Measurements from ENCODE around the gene PRR33. TPM values are rescaled to one million over a fixed set of nuclear protein-coding genes. Genes with fewer than 3 reads are reported as not detected.

PRR33 gene
- total and polyA plus RNA-seq, 4 donors, result not detected

DNA sequence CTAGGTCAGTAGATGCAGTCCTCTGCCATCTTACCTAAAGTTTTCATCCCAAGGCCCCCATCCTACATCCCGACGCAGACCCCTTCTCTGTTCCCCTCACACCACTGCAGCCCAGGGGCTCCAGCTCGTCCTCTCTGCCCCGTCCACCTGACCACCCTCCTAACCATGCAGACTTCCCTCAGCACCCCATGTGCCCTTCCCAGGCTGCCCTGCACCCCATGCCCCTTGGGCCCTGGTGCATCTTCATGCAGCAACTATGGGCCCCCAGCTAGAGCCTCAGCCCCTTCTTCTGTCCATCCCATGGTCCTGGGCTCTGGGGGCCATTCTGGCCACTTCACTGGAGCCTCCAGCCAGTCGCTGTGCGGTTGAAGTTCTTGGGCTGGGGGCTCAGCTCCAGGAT is 2.9 kb downstream of the PRR33 start (continued):
- TF ChIP-seq, protein P1, sequence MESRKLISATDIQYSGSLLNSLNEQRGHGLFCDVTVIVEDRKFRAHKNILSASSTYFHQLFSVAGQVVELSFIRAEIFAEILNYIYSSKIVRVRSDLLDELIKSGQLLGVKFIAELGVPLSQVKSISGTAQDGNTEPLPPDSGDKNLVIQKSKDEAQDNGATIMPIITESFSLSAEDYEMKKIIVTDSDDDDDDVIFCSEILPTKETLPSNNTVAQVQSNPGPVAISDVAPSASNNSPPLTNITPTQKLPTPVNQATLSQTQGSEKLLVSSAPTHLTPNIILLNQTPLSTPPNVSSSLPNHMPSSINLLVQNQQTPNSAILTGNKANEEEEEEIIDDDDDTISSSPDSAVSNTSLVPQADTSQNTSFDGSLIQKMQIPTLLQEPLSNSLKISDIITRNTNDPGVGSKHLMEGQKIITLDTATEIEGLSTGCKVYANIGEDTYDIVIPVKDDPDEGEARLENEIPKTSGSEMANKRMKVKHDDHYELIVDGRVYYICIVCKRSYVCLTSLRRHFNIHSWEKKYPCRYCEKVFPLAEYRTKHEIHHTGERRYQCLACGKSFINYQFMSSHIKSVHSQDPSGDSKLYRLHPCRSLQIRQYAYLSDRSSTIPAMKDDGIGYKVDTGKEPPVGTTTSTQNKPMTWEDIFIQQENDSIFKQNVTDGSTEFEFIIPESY (IDR thresholded peaks at IDR 0.05), result no peak
- TF ChIP-seq SP1 (IDR thresholded peaks at IDR 0.05) (no peak), TAF1 (conservative IDR thresholded peaks at IDR 0.05) (no peak), YY1 (IDR thresholded peaks at IDR 0.05) (no peak), JUND (IDR thresholded peaks at IDR 0.05) (no peak), GABPA (IDR thresholded peaks at IDR 0.05 in 1 of 2, conservative IDR thresholded peaks at IDR 0.05 in 1 of 2) (no peak)
- TF ChIP-seq, protein P2, sequence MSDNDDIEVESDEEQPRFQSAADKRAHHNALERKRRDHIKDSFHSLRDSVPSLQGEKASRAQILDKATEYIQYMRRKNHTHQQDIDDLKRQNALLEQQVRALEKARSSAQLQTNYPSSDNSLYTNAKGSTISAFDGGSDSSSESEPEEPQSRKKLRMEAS (IDR thresholded peaks at IDR 0.05), result no peak
- TF ChIP-seq, protein P3, sequence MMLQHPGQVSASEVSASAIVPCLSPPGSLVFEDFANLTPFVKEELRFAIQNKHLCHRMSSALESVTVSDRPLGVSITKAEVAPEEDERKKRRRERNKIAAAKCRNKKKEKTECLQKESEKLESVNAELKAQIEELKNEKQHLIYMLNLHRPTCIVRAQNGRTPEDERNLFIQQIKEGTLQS (IDR thresholded peaks at IDR 0.05), result no peak

DNA sequence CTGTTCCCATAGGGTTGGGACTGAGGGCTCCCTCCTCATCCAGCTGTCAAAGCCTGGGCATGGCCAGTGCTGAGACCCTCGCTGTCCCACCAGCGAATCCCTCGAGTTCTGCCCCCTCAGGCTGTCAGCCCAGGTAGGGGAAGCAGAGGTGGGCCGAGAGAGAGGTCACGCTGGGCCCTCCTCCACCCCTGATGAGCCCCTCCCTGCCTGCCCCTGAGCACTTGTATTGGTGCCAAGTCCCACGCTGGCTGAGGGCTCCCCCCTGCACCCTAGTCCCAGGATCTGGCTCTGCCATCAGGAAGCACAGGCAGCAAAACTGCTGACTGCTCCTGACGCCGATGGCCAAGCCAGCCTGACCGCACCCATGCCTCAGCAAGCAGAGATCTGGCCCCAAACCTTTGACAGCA is 3.3 kb downstream of the PRR33 start:
- H3K4me1 ChIP-seq (ENCODE audit: control insufficient read depth in 4 of 4, insufficient read depth in 4 of 4, low read length in 3 of 4), result peaks cover 0 to 6% (median 0%) of the 10 kb centered on the region in 4 donors
- H3K27ac ChIP-seq (ENCODE audit: low read depth in 1 of 2, low read length in 2 of 2), result no peak overlapping the region
- H3K4me3 ChIP-seq (ENCODE audit: low read depth in 1 of 3, low read length in 3 of 3), result no peak overlapping the region
- no peak overlapping the region for H3K9ac ChIP-seq (ENCODE audit: low read depth in 1 of 2, low read length in 2 of 2)
- DNase-seq (ENCODE audit: low spot score), result no peak
- H3K9me3 ChIP-seq (ENCODE audit: control insufficient read depth in 4 of 4, low read length in 3 of 4), result no peaks in the 10 kb centered on the region
- WGBS, result 74% methylated on average over 9 of the region's 9 CpGs
- H3K36me3 ChIP-seq (ENCODE audit: control insufficient read depth in 4 of 4, insufficient read depth in 3 of 4, low read depth in 1 of 4, low read length in 3 of 4), result no peaks in the 10 kb centered on the region
- H3K27me3 ChIP-seq (ENCODE audit: control insufficient read depth in 4 of 4, insufficient read depth in 4 of 4, low read length in 3 of 4), result no peaks in the 10 kb centered on the region
- TF ChIP-seq, protein P3 (IDR thresholded peaks at IDR 0.05), result no peak
- TF ChIP-seq SP1 (IDR thresholded peaks at IDR 0.05) (no peak), FOXA2 (IDR thresholded peaks at IDR 0.05) (no peak), HNF4G (IDR thresholded peaks at IDR 0.05) (no peak), HNF4A (conservative IDR thresholded peaks at IDR 0.05) (no peak), TAF1 (conservative IDR thresholded peaks at IDR 0.05) (no peak), RXRA (IDR thresholded peaks at IDR 0.05) (no peak), EGR1 (IDR thresholded peaks at IDR 0.05; ENCODE audit: low read depth in 2 of 2) (no peak), JUND (IDR thresholded peaks at IDR 0.05) (no peak), FOXA1 (IDR thresholded peaks at IDR 0.05) (no peak)
- TF ChIP-seq, protein P4, sequence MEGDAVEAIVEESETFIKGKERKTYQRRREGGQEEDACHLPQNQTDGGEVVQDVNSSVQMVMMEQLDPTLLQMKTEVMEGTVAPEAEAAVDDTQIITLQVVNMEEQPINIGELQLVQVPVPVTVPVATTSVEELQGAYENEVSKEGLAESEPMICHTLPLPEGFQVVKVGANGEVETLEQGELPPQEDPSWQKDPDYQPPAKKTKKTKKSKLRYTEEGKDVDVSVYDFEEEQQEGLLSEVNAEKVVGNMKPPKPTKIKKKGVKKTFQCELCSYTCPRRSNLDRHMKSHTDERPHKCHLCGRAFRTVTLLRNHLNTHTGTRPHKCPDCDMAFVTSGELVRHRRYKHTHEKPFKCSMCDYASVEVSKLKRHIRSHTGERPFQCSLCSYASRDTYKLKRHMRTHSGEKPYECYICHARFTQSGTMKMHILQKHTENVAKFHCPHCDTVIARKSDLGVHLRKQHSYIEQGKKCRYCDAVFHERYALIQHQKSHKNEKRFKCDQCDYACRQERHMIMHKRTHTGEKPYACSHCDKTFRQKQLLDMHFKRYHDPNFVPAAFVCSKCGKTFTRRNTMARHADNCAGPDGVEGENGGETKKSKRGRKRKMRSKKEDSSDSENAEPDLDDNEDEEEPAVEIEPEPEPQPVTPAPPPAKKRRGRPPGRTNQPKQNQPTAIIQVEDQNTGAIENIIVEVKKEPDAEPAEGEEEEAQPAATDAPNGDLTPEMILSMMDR (IDR thresholded peaks at IDR 0.05; ENCODE audit: low read depth, low read length, missing input control), result no peak
- TF ChIP-seq, protein P1 (IDR thresholded peaks at IDR 0.05), result no peak
- TF ChIP-seq, protein P5, sequence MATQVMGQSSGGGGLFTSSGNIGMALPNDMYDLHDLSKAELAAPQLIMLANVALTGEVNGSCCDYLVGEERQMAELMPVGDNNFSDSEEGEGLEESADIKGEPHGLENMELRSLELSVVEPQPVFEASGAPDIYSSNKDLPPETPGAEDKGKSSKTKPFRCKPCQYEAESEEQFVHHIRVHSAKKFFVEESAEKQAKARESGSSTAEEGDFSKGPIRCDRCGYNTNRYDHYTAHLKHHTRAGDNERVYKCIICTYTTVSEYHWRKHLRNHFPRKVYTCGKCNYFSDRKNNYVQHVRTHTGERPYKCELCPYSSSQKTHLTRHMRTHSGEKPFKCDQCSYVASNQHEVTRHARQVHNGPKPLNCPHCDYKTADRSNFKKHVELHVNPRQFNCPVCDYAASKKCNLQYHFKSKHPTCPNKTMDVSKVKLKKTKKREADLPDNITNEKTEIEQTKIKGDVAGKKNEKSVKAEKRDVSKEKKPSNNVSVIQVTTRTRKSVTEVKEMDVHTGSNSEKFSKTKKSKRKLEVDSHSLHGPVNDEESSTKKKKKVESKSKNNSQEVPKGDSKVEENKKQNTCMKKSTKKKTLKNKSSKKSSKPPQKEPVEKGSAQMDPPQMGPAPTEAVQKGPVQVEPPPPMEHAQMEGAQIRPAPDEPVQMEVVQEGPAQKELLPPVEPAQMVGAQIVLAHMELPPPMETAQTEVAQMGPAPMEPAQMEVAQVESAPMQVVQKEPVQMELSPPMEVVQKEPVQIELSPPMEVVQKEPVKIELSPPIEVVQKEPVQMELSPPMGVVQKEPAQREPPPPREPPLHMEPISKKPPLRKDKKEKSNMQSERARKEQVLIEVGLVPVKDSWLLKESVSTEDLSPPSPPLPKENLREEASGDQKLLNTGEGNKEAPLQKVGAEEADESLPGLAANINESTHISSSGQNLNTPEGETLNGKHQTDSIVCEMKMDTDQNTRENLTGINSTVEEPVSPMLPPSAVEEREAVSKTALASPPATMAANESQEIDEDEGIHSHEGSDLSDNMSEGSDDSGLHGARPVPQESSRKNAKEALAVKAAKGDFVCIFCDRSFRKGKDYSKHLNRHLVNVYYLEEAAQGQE (IDR thresholded peaks at IDR 0.05), result no peak
- TF ChIP-seq, protein P2 (IDR thresholded peaks at IDR 0.05), result no peak
